ENCODE data around the gene PRKACA.
A peak's percentile ranks its signal among the peaks of the same experiment; 100 is the strongest.

The PRKACA gene

DNA sequence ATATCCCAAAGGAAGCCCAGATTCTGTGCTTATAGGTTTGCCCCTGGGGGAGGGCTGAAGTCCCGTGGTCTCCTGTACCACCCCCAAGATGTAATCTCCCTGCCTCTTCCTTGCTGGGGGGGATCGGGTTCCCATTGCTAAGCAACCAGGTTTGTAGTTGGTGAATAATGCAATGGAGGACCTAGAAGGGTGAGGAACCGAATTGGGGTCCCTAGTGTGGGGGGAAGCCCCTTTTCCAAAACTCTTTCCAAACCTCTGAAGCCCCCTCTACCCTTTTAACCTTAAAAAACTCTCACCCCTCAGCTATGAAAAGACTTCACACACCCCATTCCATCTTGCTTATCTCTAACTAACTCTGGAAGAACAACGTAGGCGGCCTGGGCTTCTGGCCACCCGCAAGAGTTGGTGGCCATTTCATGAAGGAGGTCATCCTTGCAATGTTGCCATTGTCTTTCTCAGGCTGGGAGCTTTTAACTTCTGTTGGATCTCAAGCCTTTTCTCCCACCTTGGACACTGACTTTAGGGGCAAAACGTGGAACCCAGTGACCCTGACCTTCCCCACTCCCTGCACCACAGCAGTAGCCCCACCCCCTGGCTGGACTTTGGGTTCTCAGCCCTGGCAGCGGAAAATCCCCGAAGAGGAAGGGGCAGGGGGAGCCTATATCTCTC, 56.3 kb downstream of the PRKACA start:
- Histone ChIP-seq H3K4me2 (ENCODE audit: low read length) (no peak overlapping the region), H3F3A (ENCODE audit: control insufficient read depth, insufficient read depth) (no peaks in the 10 kb centered on the region), H3K27me3 (ENCODE audit: control insufficient read depth, low read length) (peaks cover 33% of the 10 kb centered on the region), H3K79me2 (ENCODE audit: control insufficient read depth, low read length) (no peaks in the 10 kb centered on the region), H3K4me1 (ENCODE audit: control insufficient read depth, low read length) (peaks cover 27% of the 10 kb centered on the region), H3K9me3 (ENCODE audit: control insufficient read depth, insufficient read depth, low read length) (no peaks in the 10 kb centered on the region), H4K20me1 (ENCODE audit: control insufficient read depth, insufficient read depth, low read depth, low read length) (no peaks in the 10 kb centered on the region), H3K4me3 (ENCODE audit: low read length) (no peak overlapping the region), H3K9me2 (replicated peaks; ENCODE audit: control insufficient read depth, low read length) (no peaks in the 10 kb centered on the region), H3K36me3 (ENCODE audit: control insufficient read depth, low read length) (no peaks in the 10 kb centered on the region), H3K27ac (ENCODE audit: low read depth, low read length) (no peak overlapping the region)
- TF ChIP-seq, protein P1, sequence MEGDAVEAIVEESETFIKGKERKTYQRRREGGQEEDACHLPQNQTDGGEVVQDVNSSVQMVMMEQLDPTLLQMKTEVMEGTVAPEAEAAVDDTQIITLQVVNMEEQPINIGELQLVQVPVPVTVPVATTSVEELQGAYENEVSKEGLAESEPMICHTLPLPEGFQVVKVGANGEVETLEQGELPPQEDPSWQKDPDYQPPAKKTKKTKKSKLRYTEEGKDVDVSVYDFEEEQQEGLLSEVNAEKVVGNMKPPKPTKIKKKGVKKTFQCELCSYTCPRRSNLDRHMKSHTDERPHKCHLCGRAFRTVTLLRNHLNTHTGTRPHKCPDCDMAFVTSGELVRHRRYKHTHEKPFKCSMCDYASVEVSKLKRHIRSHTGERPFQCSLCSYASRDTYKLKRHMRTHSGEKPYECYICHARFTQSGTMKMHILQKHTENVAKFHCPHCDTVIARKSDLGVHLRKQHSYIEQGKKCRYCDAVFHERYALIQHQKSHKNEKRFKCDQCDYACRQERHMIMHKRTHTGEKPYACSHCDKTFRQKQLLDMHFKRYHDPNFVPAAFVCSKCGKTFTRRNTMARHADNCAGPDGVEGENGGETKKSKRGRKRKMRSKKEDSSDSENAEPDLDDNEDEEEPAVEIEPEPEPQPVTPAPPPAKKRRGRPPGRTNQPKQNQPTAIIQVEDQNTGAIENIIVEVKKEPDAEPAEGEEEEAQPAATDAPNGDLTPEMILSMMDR (IDR thresholded peaks at IDR 0.05; ENCODE audit: low read depth, low read length, poor library complexity, severe bottlenecking) = no peak
- TF ChIP-seq EZH2phosphoT487 (IDR thresholded peaks at IDR 0.05; ENCODE audit: borderline replicate concordance, low read length) = no peak

DNA sequence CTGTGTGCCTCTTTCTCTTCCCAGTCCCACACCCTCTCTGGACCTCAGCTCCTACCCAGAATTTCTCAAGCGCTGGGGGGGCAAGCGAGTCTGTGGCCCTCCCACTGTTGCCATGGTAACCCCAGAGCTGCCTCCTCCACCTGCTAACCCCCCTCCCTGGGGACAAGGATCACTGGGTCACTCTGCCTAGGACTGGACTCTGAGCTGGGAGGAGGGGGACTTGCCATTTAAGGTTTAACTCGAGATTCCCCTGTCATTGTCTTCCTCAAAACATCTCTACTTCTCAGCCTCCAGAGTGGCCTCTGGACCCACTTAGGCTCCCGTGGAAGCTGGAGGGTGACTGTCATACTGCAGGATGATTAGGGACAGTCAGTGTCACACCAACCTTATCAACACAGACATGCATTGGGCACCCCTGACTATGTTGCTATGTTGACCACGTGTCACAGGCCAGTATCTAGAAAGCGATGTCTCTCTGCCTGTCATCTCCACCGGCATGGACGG, 57.9 kb downstream of the PRKACA start:
- TF ChIP-seq, protein P1 (IDR thresholded peaks at IDR 0.05; ENCODE audit: low read depth, low read length, poor library complexity, severe bottlenecking) = no peak
- TF ChIP-seq EZH2phosphoT487 (IDR thresholded peaks at IDR 0.05; ENCODE audit: borderline replicate concordance, low read length) = no peak
- Histone ChIP-seq H3K4me2 (ENCODE audit: low read length) (peak overlapping the region; percentile 25; the same call in 1 of the 2 replicates), H4K20me1 (ENCODE audit: control insufficient read depth, insufficient read depth, low read depth, low read length) (no peaks in the 10 kb centered on the region), H3K4me3 (ENCODE audit: low read length) (no peak overlapping the region), H3K27ac (ENCODE audit: low read depth, low read length) (no peak overlapping the region), H3K36me3 (ENCODE audit: control insufficient read depth, low read length) (no peaks in the 10 kb centered on the region), H3K9me2 (replicated peaks; ENCODE audit: control insufficient read depth, low read length) (no peaks in the 10 kb centered on the region), H3K79me2 (ENCODE audit: control insufficient read depth, low read length) (no peaks in the 10 kb centered on the region), H3K4me1 (ENCODE audit: control insufficient read depth, low read length) (peaks cover 27% of the 10 kb centered on the region), H3K9me3 (ENCODE audit: control insufficient read depth, insufficient read depth, low read length) (no peaks in the 10 kb centered on the region), H3K27me3 (ENCODE audit: control insufficient read depth, low read length) (peaks cover 33% of the 10 kb centered on the region), H3F3A (ENCODE audit: control insufficient read depth, insufficient read depth) (no peaks in the 10 kb centered on the region)

DNA sequence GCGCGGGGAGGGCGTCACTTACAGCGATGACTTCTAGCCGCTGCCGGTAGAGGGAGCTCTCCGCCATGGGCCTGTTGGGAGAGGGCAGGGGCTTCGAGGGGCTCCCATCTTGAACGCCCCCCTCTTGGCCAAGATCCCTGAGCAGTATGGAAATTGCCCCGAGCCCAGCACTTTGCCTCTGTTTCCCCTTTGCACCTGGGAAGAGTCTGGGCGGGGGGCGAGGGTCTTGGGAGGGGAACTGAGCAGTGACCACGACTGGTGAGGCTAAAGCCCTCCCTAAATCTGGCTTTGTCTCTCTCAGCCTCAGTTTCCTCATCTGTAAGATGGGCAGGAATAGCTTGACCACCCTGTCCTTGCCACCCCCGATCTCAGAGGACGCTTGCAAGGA, 58.5 kb downstream of the PRKACA start:
- Histone ChIP-seq H3K4me3 (ENCODE audit: low read length) (no peak overlapping the region), H3K27ac (ENCODE audit: low read depth, low read length) (no peak overlapping the region), H3K4me2 (ENCODE audit: low read length) (peak overlapping the region; percentile 21; the same call in 1 of the 2 replicates), H4K20me1 (ENCODE audit: control insufficient read depth, insufficient read depth, low read depth, low read length) (no peaks in the 10 kb centered on the region), H3K36me3 (ENCODE audit: control insufficient read depth, low read length) (no peaks in the 10 kb centered on the region), H3K9me3 (ENCODE audit: control insufficient read depth, insufficient read depth, low read length) (no peaks in the 10 kb centered on the region), H3K27me3 (ENCODE audit: control insufficient read depth, low read length) (peaks cover 33% of the 10 kb centered on the region), H3K9me2 (replicated peaks; ENCODE audit: control insufficient read depth, low read length) (no peaks in the 10 kb centered on the region), H3F3A (ENCODE audit: control insufficient read depth, insufficient read depth) (no peaks in the 10 kb centered on the region), H3K4me1 (ENCODE audit: control insufficient read depth, low read length) (peaks cover 27% of the 10 kb centered on the region), H3K79me2 (ENCODE audit: control insufficient read depth, low read length) (no peaks in the 10 kb centered on the region)
- no peak for TF ChIP-seq EZH2phosphoT487 (IDR thresholded peaks at IDR 0.05; ENCODE audit: borderline replicate concordance, low read length)
- TF ChIP-seq, protein P1 (IDR thresholded peaks at IDR 0.05; ENCODE audit: low read depth, low read length, poor library complexity, severe bottlenecking) = peak; percentile 96
